Measurements from ENCODE around the gene SATB2. TPM values are rescaled to one million over a fixed set of nuclear protein-coding genes. Genes with fewer than 3 reads are reported as not detected.
A peak's percentile ranks its signal among the peaks of the same experiment; 100 is the strongest.

Gene SATB2
- total RNA-seq, 1 experiment from 2014 or later, result 13.8 TPM

DNA sequence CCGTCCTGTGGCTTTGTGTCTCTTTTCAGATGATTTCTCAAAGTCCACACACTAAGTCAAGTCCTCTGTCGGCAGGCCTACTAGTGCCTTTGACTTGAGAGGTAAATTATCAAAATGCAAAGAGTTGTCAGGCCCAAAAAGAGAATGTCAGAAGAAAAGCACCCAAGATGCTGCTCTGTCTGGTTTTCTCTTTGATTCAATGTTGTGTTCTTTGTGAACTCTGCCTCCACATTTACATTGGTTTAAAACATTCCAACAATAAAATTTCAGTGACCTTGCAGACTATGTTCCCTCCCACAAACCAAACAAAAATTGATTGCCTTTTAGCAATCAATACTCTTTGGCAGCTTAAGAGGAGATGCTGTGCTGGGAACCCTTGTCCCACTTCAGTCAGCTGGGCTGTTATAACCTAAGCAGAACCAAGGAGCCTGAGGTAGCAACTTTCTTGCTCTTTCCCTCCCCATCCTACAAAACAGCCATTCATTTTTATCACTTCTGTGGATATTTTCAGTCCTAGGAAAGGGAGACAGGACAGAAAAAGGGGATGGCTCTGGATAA, 19.6 kb upstream of the SATB2 start:
- Histone ChIP-seq H3K36me3 (ENCODE audit: control insufficient read depth in 1 of 2, insufficient read depth in 2 of 2, low read length in 2 of 2) (no peaks in the 10 kb centered on the region), H2AFZ (ENCODE audit: low read depth, low read length, poor library complexity, severe bottlenecking) (no peak overlapping the region), H3K27ac (ENCODE audit: low read depth, low read length) (no peak overlapping the region), H3K27me3 (ENCODE audit: insufficient read depth, low read length) (no peaks in the 10 kb centered on the region), H3K4me3 (replicated peaks in 1 of 2; ENCODE audit: low read depth in 1 of 2, low read length in 2 of 2) (no peak overlapping the region), H3K4me2 (ENCODE audit: low read length) (no peak overlapping the region), H3K79me2 (ENCODE audit: insufficient read depth, low read length) (no peaks in the 10 kb centered on the region), H4K20me1 (ENCODE audit: insufficient read depth) (no peaks in the 10 kb centered on the region), H3K9me3 (ENCODE audit: control insufficient read depth in 1 of 2, insufficient read depth in 1 of 2, low read depth in 1 of 2, low read length in 2 of 2) (no peaks in the 10 kb centered on the region), H3K9ac (ENCODE audit: low read length) (no peak overlapping the region), H3K9me2 (ENCODE audit: insufficient read depth) (no peaks in the 10 kb centered on the region), H3K4me1 (ENCODE audit: control insufficient read depth in 1 of 2, insufficient read depth in 2 of 2, low read length in 2 of 2) (no peaks in the 10 kb centered on the region)
- BruUV-seq (replicated peaks), result no TSS peak
- TF ChIP-seq REST (IDR thresholded peaks at IDR 0.05; ENCODE audit: low read depth) (no peak), RAD21 (IDR thresholded peaks at IDR 0.05; ENCODE audit: low read depth) (no peak)
- ChIA-PET RAD21 (ENCODE audit: low non-redundant PET in 1 of 2, low total read pairs in 2 of 2, uncharacterized antibody in 2 of 2, unreplicated experiment in 2 of 2) (no interaction called here), POLR2A (interaction anchor here (0.8 kb wide), 1 partner anchor 11 kb away, joined by 4 read pairs; no protein-coding TSS in a partner anchor), CTCF (interaction anchor here (0.8 to 4.0 kb wide), 2 partner anchors 8 to 11 kb away, joined by 3 to 15 read pairs; no protein-coding TSS in a partner anchor)
- DNase-seq (ENCODE audit: low read depth, low spot score), result no peak
- ATAC-seq, result no peak
- intact Hi-C loops (cut with micrococcal nuclease), result no loop called here

- Histone ChIP-seq H3K79me2 (ENCODE audit: insufficient read depth, low read length) (no peaks in the 10 kb centered on the region), H3K36me3 (ENCODE audit: control insufficient read depth in 1 of 2, insufficient read depth in 2 of 2, low read length in 2 of 2) (no peaks in the 10 kb centered on the region), H3K4me3 (replicated peaks in 1 of 2; ENCODE audit: low read depth in 1 of 2, low read length in 2 of 2) (peak overlapping the region; percentile 25 to 38), H3K9me3 (ENCODE audit: control insufficient read depth in 1 of 2, insufficient read depth in 1 of 2, low read depth in 1 of 2, low read length in 2 of 2) (no peaks in the 10 kb centered on the region), H3K4me2 (ENCODE audit: low read length) (peak overlapping the region; percentile 73), H3K9me2 (ENCODE audit: insufficient read depth) (no peaks in the 10 kb centered on the region), H2AFZ (ENCODE audit: low read depth, low read length, poor library complexity, severe bottlenecking) (peak overlapping the region; percentile 98), H3K9ac (ENCODE audit: low read length) (no peak overlapping the region), H4K20me1 (ENCODE audit: insufficient read depth) (no peaks in the 10 kb centered on the region), H3K27me3 (ENCODE audit: insufficient read depth, low read length) (no peaks in the 10 kb centered on the region), H3K27ac (ENCODE audit: low read depth, low read length) (no peak overlapping the region), H3K4me1 (ENCODE audit: control insufficient read depth in 1 of 2, insufficient read depth in 2 of 2, low read length in 2 of 2) (peaks cover 0 to 10% of the 10 kb centered on the region in 2 experiments; a peak in 2 of 4 replicates)
- DNase-seq (ENCODE audit: low read depth, low spot score), result no peak
- intact Hi-C loops (cut with micrococcal nuclease), result no loop called here
- ATAC-seq, result peak; percentile 99
- no TSS peak for BruUV-seq (replicated peaks)
- ChIA-PET RAD21 (ENCODE audit: low non-redundant PET in 1 of 2, low total read pairs in 2 of 2, uncharacterized antibody in 2 of 2, unreplicated experiment in 2 of 2) (interaction anchor here in 1 of 2 experiments (1.0 kb wide), 1 partner anchor 15 kb away, joined by 4 read pairs; no protein-coding TSS in a partner anchor), POLR2A (interaction anchor here (0.9 to 1.2 kb wide), 2 partner anchors 9 to 1158 kb away, joined by 3 read pairs; no protein-coding TSS in a partner anchor), CTCF (interaction anchor here (0.6 to 2.0 kb wide), 14 partner anchors 9 to 1157 kb away, joined by 3 to 17 read pairs (median 3); no protein-coding TSS in a partner anchor)
- TF ChIP-seq, protein P1, sequence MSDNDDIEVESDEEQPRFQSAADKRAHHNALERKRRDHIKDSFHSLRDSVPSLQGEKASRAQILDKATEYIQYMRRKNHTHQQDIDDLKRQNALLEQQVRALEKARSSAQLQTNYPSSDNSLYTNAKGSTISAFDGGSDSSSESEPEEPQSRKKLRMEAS (IDR thresholded peaks at IDR 0.05), result no peak
- TF ChIP-seq, protein P2, sequence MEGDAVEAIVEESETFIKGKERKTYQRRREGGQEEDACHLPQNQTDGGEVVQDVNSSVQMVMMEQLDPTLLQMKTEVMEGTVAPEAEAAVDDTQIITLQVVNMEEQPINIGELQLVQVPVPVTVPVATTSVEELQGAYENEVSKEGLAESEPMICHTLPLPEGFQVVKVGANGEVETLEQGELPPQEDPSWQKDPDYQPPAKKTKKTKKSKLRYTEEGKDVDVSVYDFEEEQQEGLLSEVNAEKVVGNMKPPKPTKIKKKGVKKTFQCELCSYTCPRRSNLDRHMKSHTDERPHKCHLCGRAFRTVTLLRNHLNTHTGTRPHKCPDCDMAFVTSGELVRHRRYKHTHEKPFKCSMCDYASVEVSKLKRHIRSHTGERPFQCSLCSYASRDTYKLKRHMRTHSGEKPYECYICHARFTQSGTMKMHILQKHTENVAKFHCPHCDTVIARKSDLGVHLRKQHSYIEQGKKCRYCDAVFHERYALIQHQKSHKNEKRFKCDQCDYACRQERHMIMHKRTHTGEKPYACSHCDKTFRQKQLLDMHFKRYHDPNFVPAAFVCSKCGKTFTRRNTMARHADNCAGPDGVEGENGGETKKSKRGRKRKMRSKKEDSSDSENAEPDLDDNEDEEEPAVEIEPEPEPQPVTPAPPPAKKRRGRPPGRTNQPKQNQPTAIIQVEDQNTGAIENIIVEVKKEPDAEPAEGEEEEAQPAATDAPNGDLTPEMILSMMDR (IDR thresholded peaks at IDR 0.05 in 2 of 3, conservative IDR thresholded peaks at IDR 0.05 in 1 of 3; ENCODE audit: borderline replicate concordance in 1 of 3, insufficient read depth in 1 of 3, low read depth in 2 of 3, low read length in 2 of 3), result peak; percentile 75 to 94 (median 78)
- TF ChIP-seq RAD21 (IDR thresholded peaks at IDR 0.05; ENCODE audit: low read depth), result peak; percentile 53
- no peak for TF ChIP-seq JUND (IDR thresholded peaks at IDR 0.05)
- TF ChIP-seq SP1 (IDR thresholded peaks at IDR 0.05; ENCODE audit: low read depth), result no peak
- TF ChIP-seq YY1 (IDR thresholded peaks at IDR 0.05; ENCODE audit: extremely low read depth, insufficient replicate concordance, low read depth, low read length), result peak; percentile 76
- no peak for TF ChIP-seq ZNF274 (IDR thresholded peaks at IDR 0.05; ENCODE audit: low read depth, low read length)
- TF ChIP-seq SRF (IDR thresholded peaks at IDR 0.05; ENCODE audit: low read depth), result no peak
Measured at GRCh38 chr2:199471443-199472057, 13.8 kb upstream of the SATB2 start.

All from HCT116 (cell line).